Brain microvascular endothelial cell (primary cell): ENCODE data around the gene LRP8.

Experiments used
- DNase-seq: peaks from one replicate; pipeline ENCODE4 v3.0.0-alpha.2; 2020
- H3K27ac ChIP-seq: fragments of 250-450 bp; sonication (Bioruptor Pico); 2 replicates; pipeline ENCODE4 v1.5.1; 2020; ENCODE audit warnings: mild to moderate bottlenecking, moderate library complexity
- H3K27me3 ChIP-seq: fragments of 250-450 bp; sonication (Bioruptor Pico); replicated peaks from 2 replicates; pipeline ENCODE4 v1.5.1; 2020; ENCODE audit warnings: mild to moderate bottlenecking
- H3K36me3 ChIP-seq: fragments of 250-450 bp; sonication (Bioruptor Pico); replicated peaks from 2 replicates; pipeline ENCODE4 v1.5.1; 2020; ENCODE audit warnings: mild to moderate bottlenecking
- H3K4me3 ChIP-seq: 2 replicates; pipeline ENCODE4 v1.5.1; 2011; ENCODE audit warnings: low read depth, mild to moderate bottlenecking, control low read depth, low read length, moderate library complexity
- CTCF ChIP-seq: IDR thresholded peaks from 2 replicates; pipeline ENCODE4 v1.5.1; 2011; ENCODE audit warnings: low read depth, mild to moderate bottlenecking, moderate library complexity, low read length, control low read depth, inconsistent platforms; ENCODE audit errors: missing control alignments
- in situ Hi-C: cut with HindIII; loops from 2 replicates; pipeline ENCODE4 v1.10.0; 2017; ENCODE audit warnings: low sequenced_read_pairs, low pct_ligation_motif_present

The LRP8 gene

GRCh38 chr1:53311702-53312305 is 16.1 kb downstream of the LRP8 start:
- in situ Hi-C loops, result no loop called here
- no peak for TF ChIP-seq CTCF
- no peaks in the 10 kb centered on the region for H3K27me3 ChIP-seq
- H3K27ac ChIP-seq, result no peak overlapping the region
- no peak for DNase-seq
- H3K36me3 ChIP-seq, result no peaks in the 10 kb centered on the region
- H3K4me3 ChIP-seq, result no peak overlapping the region

GRCh38 chr1:53310847-53311681 is 16.8 kb downstream of the LRP8 start:
- no peak for DNase-seq
- Histone ChIP-seq H3K27me3 (no peaks in the 10 kb centered on the region), H3K4me3 (no peak overlapping the region), H3K27ac (no peak overlapping the region), H3K36me3 (no peaks in the 10 kb centered on the region)
- in situ Hi-C loops, result no loop called here
- no peak for TF ChIP-seq CTCF

- TF ChIP-seq CTCF, result no peak
- H3K27ac ChIP-seq, result no peak overlapping the region
- no peak for DNase-seq
- H3K4me3 ChIP-seq, result no peak overlapping the region
- in situ Hi-C loops, result no loop called here
- no peaks in the 10 kb centered on the region for H3K27me3 ChIP-seq
- no peaks in the 10 kb centered on the region for H3K36me3 ChIP-seq
Observed at GRCh38 chr1:53309802-53310201, 18.1 kb downstream of the LRP8 start.

GRCh38 chr1:53308506-53308905 is 19.4 kb downstream of the LRP8 start:
- H3K27me3 ChIP-seq, result no peaks in the 10 kb centered on the region
- no peaks in the 10 kb centered on the region for H3K36me3 ChIP-seq
- H3K4me3 ChIP-seq, result no peak overlapping the region
- no peak for TF ChIP-seq CTCF
- no peak for DNase-seq
- in situ Hi-C loops, result no loop called here
- no peak overlapping the region for H3K27ac ChIP-seq

- no peak for DNase-seq
- Histone ChIP-seq H3K36me3 (no peaks in the 10 kb centered on the region), H3K27ac (no peak overlapping the region), H3K27me3 (no peaks in the 10 kb centered on the region), H3K4me3 (no peak overlapping the region)
- TF ChIP-seq CTCF, result no peak
- in situ Hi-C loops, result no loop called here
Observed at GRCh38 chr1:53307037-53307436, 20.8 kb downstream of the LRP8 start.
